Smooth muscle cell (in vitro differentiated cells): ENCODE results near the gene GRIK5. TPM values are rescaled to one million over a fixed set of nuclear protein-coding genes. Genes with fewer than 3 reads are reported as not detected.

Source experiments
- DNase-seq: peaks from one replicate; lab custom pipeline; 2025; ENCODE audit not compliant: unreplicated experiment; lab: John Stamatoyannopoulos, UW
- H2AFZ ChIP-seq: fragments of 200-600 bp; sonication (generic); 2 replicates; pipeline ENCODE4 v1.6.0; 2016; ENCODE audit warnings: antibody characterized with exemption, low read depth, mild to moderate bottlenecking
- H3F3A ChIP-seq: fragments of 200-600 bp; sonication (generic); 2 replicates; pipeline ENCODE4 v1.6.0; 2017; ENCODE audit warnings: antibody characterized with exemption, low read depth
- H3K27ac ChIP-seq: fragments of 200-600 bp; sonication (generic); 2 replicates; pipeline ENCODE4 v1.5.1; 2016; ENCODE audit warnings: low read depth, mild to moderate bottlenecking
- H3K27me3 ChIP-seq: fragments of 200-600 bp; sonication (generic); 2 replicates; pipeline ENCODE4 v1.6.1; 2016; ENCODE audit warnings: low read depth, mild to moderate bottlenecking
- H3K36me3 ChIP-seq: fragments of 200-600 bp; sonication (generic); 2 replicates; pipeline ENCODE4 v1.5.1; 2016; ENCODE audit warnings: low read depth
- H3K4me1 ChIP-seq: fragments of 200-600 bp; sonication (generic); 2 replicates; pipeline ENCODE4 v1.5.1; 2016; ENCODE audit warnings: low read depth
- H3K4me2 ChIP-seq: fragments of 200-600 bp; sonication (generic); 2 replicates; pipeline ENCODE4 v1.6.0; 2016; ENCODE audit warnings: mild to moderate bottlenecking
- H3K4me3 ChIP-seq: fragments of 200-600 bp; sonication (generic); 2 replicates; pipeline ENCODE4 v1.5.1; 2016; ENCODE audit warnings: mild to moderate bottlenecking
- H3K79me2 ChIP-seq: fragments of 200-600 bp; sonication (generic); 2 replicates; pipeline ENCODE4 v1.6.0; 2016; ENCODE audit warnings: low read depth, mild to moderate bottlenecking
- H3K9ac ChIP-seq: fragments of 200-600 bp; sonication (generic); 2 replicates; pipeline ENCODE4 v1.6.0; 2016; ENCODE audit warnings: low read depth
- H3K9me3 ChIP-seq: fragments of 200-600 bp; sonication (generic); replicated peaks from 2 replicates; pipeline ENCODE4 v1.5.1; 2016; ENCODE audit warnings: low read depth
- H4K20me1 ChIP-seq: fragments of 200-600 bp; sonication (generic); 2 replicates; pipeline ENCODE4 v1.6.0; 2016; ENCODE audit warnings: low read depth
- CTCF ChIP-seq: fragments of 200-600 bp; sonication (generic); IDR thresholded peaks from 2 replicates; pipeline ENCODE4 v1.5.1; 2017; ENCODE audit warnings: borderline replicate concordance, mild to moderate bottlenecking, antibody characterized with exemption; ENCODE audit not compliant: insufficient read depth, poor library complexity, severe bottlenecking
- WGBS: methylation state at CpG from one replicate; pipeline ENCODE4 v1.1.7; 2016; ENCODE audit warnings: low lambda C conversion rate; 5-methylcytosine and 5-hydroxymethylcytosine counted together
- polyA plus RNA-seq: library from polyadenylated mRNA; unstranded; fragments of >200 nt; fragmentation: Nextera tagmentation; extraction: Ambion mirVana; gene quantifications from 2 replicates; pipeline ENCODE4 v1.2.1, GENCODE V29; 2016
- total RNA-seq: library from RNA; depleted of rRNA; stranded (reverse); fragments of >200 nt; gene quantifications from 2 replicates; pipeline ENCODE4 v1.2.3, GENCODE V29; 2014

GRIK5 gene
- total and polyA plus RNA-seq, 2 experiments from 2014 or later = 0.67 to 2.0 TPM

- Histone ChIP-seq H3K27me3 (peaks cover 87% of the 10 kb centered on the region), H3K4me1 (peaks cover 4% of the 10 kb centered on the region), H3K79me2 (no peaks in the 10 kb centered on the region), H4K20me1 (no peaks in the 10 kb centered on the region), H3K9me3 (no peaks in the 10 kb centered on the region), H3K9ac (no peak overlapping the region), H3K36me3 (no peaks in the 10 kb centered on the region), H3K4me3 (no peak overlapping the region), H2AFZ (no peak overlapping the region), H3K4me2 (peak overlapping the region; percentile 66), H3K27ac (no peak overlapping the region), H3F3A (no peaks in the 10 kb centered on the region)
- no peak for TF ChIP-seq CTCF
- WGBS = 5% methylated on average over 18 of the region's 35 CpGs
- peak; percentile 28 for DNase-seq
These were observed 72.7 kb downstream of the GRIK5 start for GRCh38 chr19:41997121-41997850.

- no peaks in the 10 kb centered on the region for H3F3A ChIP-seq
- no peaks in the 10 kb centered on the region for H4K20me1 ChIP-seq
- H3K79me2 ChIP-seq = no peaks in the 10 kb centered on the region
- H3K27me3 ChIP-seq = peaks cover 78% of the 10 kb centered on the region
- H2AFZ ChIP-seq = no peak overlapping the region
- H3K27ac ChIP-seq = no peak overlapping the region
- H3K4me3 ChIP-seq = no peak overlapping the region
- peaks cover 4% of the 10 kb centered on the region for H3K4me1 ChIP-seq
- H3K9ac ChIP-seq = no peak overlapping the region
- TF ChIP-seq CTCF = no peak
- no peaks in the 10 kb centered on the region for H3K9me3 ChIP-seq
- H3K36me3 ChIP-seq = no peaks in the 10 kb centered on the region
- H3K4me2 ChIP-seq = no peak overlapping the region
- no peak for DNase-seq
- 53% methylated on average over 12 of the region's 12 CpGs for WGBS
These were observed 73.8 kb downstream of the GRIK5 start for GRCh38 chr19:41995959-41996797.

GRCh38 chr19:41994994-41995958 lies 74.7 kb downstream of the GRIK5 start:
- Histone ChIP-seq H3K27ac (no peak overlapping the region), H3K9me3 (no peaks in the 10 kb centered on the region), H3K4me1 (peaks cover 4% of the 10 kb centered on the region), H2AFZ (no peak overlapping the region), H3K4me2 (no peak overlapping the region), H3F3A (no peaks in the 10 kb centered on the region), H3K9ac (no peak overlapping the region), H3K36me3 (no peaks in the 10 kb centered on the region), H3K79me2 (no peaks in the 10 kb centered on the region), H3K27me3 (peaks cover 77% of the 10 kb centered on the region), H4K20me1 (no peaks in the 10 kb centered on the region), H3K4me3 (no peak overlapping the region)
- no peak for DNase-seq
- 87% methylated on average over 19 of the region's 19 CpGs for WGBS
- no peak for TF ChIP-seq CTCF
